Activated B cell treated with CpG ODN at 0.5 μM for 24 hours (primary cell): Measurements from ENCODE around the gene ARFGEF2. TPM values are rescaled to one million over a fixed set of nuclear protein-coding genes. Genes with fewer than 3 reads are reported as not detected.

Experiments
- ATAC-seq: fragments of 200-7000 bp; cut with Tn5 transposase; one replicate; pipeline ENCODE4 v1.10.0; 2021; ENCODE audit warnings: low read depth, mild to moderate bottlenecking, moderate library complexity
- CTCF ChIA-PET: fragments of 350-600 bp; sonication (Branson Sonifier 250); formaldehyde crosslinking; loops from one replicate; lab custom pipeline; 2021; ENCODE audit warnings: antibody characterized with exemption; lab: Charles Lee
- POLR2A ChIA-PET: fragments of 350-600 bp; sonication (Branson Sonifier 250); formaldehyde crosslinking; loops from one replicate; lab custom pipeline; 2021; ENCODE audit warnings: antibody characterized with exemption; lab: Charles Lee
- DNase-seq: peaks from one replicate; pipeline ENCODE4 v3.0.0; 2022
- H3K27ac Mint-ChIP-seq: one replicate; pipeline ENCODE4 v1.8.0; 2020; ENCODE audit warnings: mixed read lengths
- H3K27me3 Mint-ChIP-seq: one replicate; pipeline ENCODE4 v1.8.0; 2021; ENCODE audit warnings: mixed read lengths
- H3K36me3 Mint-ChIP-seq: one replicate; pipeline ENCODE4 v1.8.0; 2021; ENCODE audit warnings: low read depth, mixed read lengths
- H3K4me1 Mint-ChIP-seq: one replicate; pipeline ENCODE4 v1.8.0; 2021; ENCODE audit warnings: mixed read lengths
- H3K4me3 Mint-ChIP-seq: one replicate; pipeline ENCODE4 v1.8.0; 2020; ENCODE audit warnings: mild to moderate bottlenecking, mixed read lengths
- H3K9me3 Mint-ChIP-seq: one replicate; pipeline ENCODE4 v1.8.0; 2020; ENCODE audit warnings: mixed read lengths
- intact Hi-C: fragments of 100-400 bp; cut with micrococcal nuclease; formaldehyde crosslinking; loops from one replicate; pipeline ENCODE4 v1.15.1; 2024
- total RNA-seq: library from RNA; stranded (reverse); gene quantifications from 2 replicates; pipeline ENCODE4 v1.2.3, GENCODE V29; 2022
- TF ChIP-seq, protein P1 (sequence below): fragments of 200-600 bp; IDR thresholded peaks from one replicate; pipeline ENCODE4 v1.8.0; 2022; ENCODE audit warnings: antibody characterized with exemption, mild to moderate bottlenecking

Gene ARFGEF2
- total RNA-seq, 1 donor from 2014 or later: 39.0 TPM

DNA sequence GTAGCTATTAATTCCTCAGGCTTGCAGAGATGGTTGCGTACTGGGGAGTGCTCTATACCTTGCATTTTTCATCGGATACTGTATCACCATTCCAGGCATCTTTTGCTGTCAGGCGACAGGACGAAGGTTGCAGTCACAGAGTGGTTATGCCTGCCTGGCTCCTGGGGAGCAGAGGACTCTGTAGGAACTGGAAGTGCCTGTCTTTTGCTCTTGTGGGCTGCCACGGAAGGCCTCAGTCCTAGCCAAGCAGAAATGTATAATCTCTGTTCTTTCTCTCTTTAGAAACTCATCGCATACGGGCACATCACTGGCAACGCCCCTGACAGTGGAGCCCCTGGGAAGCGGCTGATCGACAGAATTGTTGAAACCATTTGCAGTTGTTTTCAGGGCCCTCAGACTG, 29.5 kb downstream of the ARFGEF2 start:
- Mint-ChIP-seq H3K9me3 (no peaks in the 10 kb centered on the region), H3K36me3 (peaks cover 74% of the 10 kb centered on the region), H3K4me1 (no peaks in the 10 kb centered on the region), H3K4me3 (no peak overlapping the region), H3K27me3 (no peaks in the 10 kb centered on the region), H3K27ac (no peak overlapping the region)
- no peak for ATAC-seq
- no peak for DNase-seq
- POLR2A ChIA-PET: no interaction called here
- CTCF ChIA-PET: interaction anchor here (1.6 kb wide), 1 partner anchor 293 kb away, joined by 7 read pairs; no protein-coding TSS in a partner anchor
- intact Hi-C loops: no loop called here
- TF ChIP-seq, protein P1, sequence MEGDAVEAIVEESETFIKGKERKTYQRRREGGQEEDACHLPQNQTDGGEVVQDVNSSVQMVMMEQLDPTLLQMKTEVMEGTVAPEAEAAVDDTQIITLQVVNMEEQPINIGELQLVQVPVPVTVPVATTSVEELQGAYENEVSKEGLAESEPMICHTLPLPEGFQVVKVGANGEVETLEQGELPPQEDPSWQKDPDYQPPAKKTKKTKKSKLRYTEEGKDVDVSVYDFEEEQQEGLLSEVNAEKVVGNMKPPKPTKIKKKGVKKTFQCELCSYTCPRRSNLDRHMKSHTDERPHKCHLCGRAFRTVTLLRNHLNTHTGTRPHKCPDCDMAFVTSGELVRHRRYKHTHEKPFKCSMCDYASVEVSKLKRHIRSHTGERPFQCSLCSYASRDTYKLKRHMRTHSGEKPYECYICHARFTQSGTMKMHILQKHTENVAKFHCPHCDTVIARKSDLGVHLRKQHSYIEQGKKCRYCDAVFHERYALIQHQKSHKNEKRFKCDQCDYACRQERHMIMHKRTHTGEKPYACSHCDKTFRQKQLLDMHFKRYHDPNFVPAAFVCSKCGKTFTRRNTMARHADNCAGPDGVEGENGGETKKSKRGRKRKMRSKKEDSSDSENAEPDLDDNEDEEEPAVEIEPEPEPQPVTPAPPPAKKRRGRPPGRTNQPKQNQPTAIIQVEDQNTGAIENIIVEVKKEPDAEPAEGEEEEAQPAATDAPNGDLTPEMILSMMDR: no peak

DNA sequence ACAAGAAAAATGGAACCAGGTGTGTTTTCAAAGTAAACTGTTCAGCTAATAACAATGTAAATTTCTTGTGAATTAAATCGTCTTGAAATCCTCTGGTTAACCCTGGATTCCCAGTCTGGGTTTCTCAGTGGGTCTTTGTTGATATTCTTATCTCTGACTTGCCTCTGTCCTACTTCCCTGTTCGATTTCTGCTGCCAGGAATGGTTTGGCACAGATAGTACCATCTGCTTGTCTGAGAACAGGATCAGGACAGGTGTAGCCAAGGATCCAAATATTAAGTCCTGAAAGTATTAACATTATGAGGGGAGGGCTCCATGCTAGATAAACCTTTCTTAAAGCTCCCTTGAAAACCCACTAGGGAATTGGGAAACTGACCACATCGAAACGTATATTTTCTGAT, 30.1 kb downstream of the ARFGEF2 start:
- H3K9me3 Mint-ChIP-seq: no peaks in the 10 kb centered on the region
- CTCF ChIA-PET: no interaction called here
- ATAC-seq (no peak), DNase-seq (no peak)
- H3K27ac Mint-ChIP-seq: no peak overlapping the region
- H3K27me3 Mint-ChIP-seq: no peaks in the 10 kb centered on the region
- H3K4me3 Mint-ChIP-seq: no peak overlapping the region
- H3K4me1 Mint-ChIP-seq: no peaks in the 10 kb centered on the region
- intact Hi-C loops: no loop called here
- H3K36me3 Mint-ChIP-seq: peaks cover 77% of the 10 kb centered on the region
- POLR2A ChIA-PET: no interaction called here
- TF ChIP-seq, protein P1: no peak

DNA sequence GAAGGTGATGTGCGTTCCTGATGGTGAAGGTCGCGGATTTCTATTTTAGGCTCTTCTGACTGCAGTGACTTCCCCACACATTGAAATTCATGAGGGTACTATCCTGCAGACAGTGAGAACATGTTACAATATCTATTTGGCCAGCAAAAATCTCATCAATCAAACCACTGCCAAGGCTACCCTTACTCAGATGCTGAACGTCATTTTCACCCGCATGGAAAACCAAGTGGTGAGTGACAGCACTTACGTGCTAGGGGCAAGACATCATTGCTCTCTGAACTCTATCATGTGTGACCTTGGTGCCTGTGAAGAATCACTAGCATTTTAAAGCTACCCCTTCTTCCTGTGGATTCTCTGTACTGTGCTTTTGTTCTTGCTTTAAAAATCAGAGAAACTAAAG, 31.1 kb downstream of the ARFGEF2 start:
- H3K27ac Mint-ChIP-seq: no peak overlapping the region
- intact Hi-C loops: no loop called here
- H3K36me3 Mint-ChIP-seq: peaks cover 86% of the 10 kb centered on the region
- H3K4me1 Mint-ChIP-seq: no peaks in the 10 kb centered on the region
- H3K9me3 Mint-ChIP-seq: no peaks in the 10 kb centered on the region
- POLR2A ChIA-PET: no interaction called here
- TF ChIP-seq, protein P1: no peak
- CTCF ChIA-PET: no interaction called here
- no peak overlapping the region for H3K4me3 Mint-ChIP-seq
- no peaks in the 10 kb centered on the region for H3K27me3 Mint-ChIP-seq
- DNase-seq: no peak
- ATAC-seq: no peak

DNA sequence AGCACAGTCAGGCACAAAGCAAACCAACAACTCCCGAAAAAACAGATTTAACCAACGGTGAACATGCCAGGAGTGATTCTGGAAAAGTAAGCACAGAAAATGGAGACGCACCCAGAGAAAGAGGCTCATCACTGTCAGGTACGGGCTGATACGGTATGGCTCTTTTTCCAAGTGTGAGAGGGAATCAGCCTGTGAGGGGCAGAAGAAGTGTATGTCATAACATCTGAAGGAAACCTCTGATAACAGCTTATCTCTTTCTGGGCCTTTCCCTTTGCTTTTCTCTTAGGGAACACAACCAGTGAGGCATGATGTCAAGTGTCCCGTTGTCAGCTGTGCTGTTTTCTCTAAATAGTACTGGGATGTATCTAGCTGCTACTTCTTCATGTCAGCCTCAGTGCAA, 32.1 kb downstream of the ARFGEF2 start:
- intact Hi-C loops: no loop called here
- DNase-seq (no peak), ATAC-seq (no peak)
- ChIA-PET POLR2A (no interaction called here), CTCF (no interaction called here)
- no peaks in the 10 kb centered on the region for H3K27me3 Mint-ChIP-seq
- TF ChIP-seq, protein P1: no peak
- H3K9me3 Mint-ChIP-seq: no peaks in the 10 kb centered on the region
- no peak overlapping the region for H3K4me3 Mint-ChIP-seq
- H3K36me3 Mint-ChIP-seq: peaks cover 89% of the 10 kb centered on the region
- no peaks in the 10 kb centered on the region for H3K4me1 Mint-ChIP-seq
- H3K27ac Mint-ChIP-seq: no peak overlapping the region

DNA sequence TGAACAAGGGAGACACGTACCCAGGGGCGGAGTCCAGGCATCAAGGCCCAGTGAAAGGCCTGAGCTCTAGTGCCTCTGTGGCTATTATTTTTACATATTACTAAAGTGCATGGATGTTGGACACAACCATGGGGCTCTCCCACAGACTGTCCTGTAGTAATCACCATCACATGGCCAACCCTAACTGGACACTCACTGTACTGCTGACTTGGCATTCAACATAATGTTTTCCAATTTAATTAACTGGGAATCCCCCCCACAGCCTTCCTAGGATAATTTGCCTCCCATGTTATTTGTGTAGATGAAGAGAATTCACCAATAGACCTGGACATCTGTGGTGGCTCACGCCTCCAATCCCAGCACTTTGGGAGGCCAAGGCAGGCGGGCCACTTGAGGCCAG, 34.5 kb downstream of the ARFGEF2 start:
- ChIA-PET CTCF (no interaction called here), POLR2A (no interaction called here)
- no peak for DNase-seq
- H3K27ac Mint-ChIP-seq: no peak overlapping the region
- no peaks in the 10 kb centered on the region for H3K4me1 Mint-ChIP-seq
- H3K4me3 Mint-ChIP-seq: no peak overlapping the region
- ATAC-seq: no peak
- TF ChIP-seq, protein P1: no peak
- intact Hi-C loops: no loop called here
- H3K27me3 Mint-ChIP-seq: no peaks in the 10 kb centered on the region
- no peaks in the 10 kb centered on the region for H3K9me3 Mint-ChIP-seq
- peaks cover 78% of the 10 kb centered on the region for H3K36me3 Mint-ChIP-seq
